ENCODE results near the gene SDC4. TPM values are rescaled to one million over a fixed set of nuclear protein-coding genes. Genes with fewer than 3 reads are reported as not detected.

SDC4 gene
- 100 to 1,000 TPM; 163 to 174 (median 172) TPM for polyA plus RNA-seq (ENCODE audit: insufficient read length in 3 of 3)

GRCh38 chr20:45347936-45348778 is at the start of gene SDC4:
Gene SDC4, minus strand, starts transcription at chr20:45348424. Its CDS starts 40 bp downstream, at chr20:45348384.
- no peak for DNase-seq (ENCODE audit: low read depth in 3 of 3, low spot score in 2 of 3)

- DNase-seq (ENCODE audit: low read depth in 3 of 3, low spot score in 2 of 3) = no peak
These were observed 46.8 kb upstream of the SDC4 start for GRCh38 chr20:45395114-45395415.

GRCh38 chr20:45394221-45395113 is 46.2 kb upstream of the SDC4 start:
- no peak for DNase-seq (ENCODE audit: low read depth in 3 of 3, low spot score in 2 of 3)

- no peak for DNase-seq (ENCODE audit: low read depth in 3 of 3, low spot score in 2 of 3)
These were observed 44.5 kb upstream of the SDC4 start for GRCh38 chr20:45392733-45393132.

DNA sequence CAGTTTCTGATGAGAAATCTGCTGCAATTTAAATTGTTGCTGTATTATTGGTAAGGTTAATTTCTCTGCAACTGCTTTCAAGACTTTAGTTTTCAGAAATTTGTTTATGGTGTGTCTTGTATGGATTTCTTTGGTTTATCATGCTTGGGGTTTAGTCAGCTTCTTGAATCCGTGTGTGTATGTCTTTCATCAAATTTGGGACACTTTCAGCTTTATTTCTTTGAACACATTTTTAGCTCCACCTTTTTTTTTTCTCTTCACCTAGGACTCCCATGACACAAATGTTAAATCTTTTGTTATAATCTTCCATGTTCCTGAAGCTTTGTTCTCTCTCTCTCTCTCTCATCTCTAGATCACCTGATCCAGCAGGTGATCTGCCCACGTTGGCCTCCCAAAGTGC is 43.3 kb upstream of the SDC4 start:
- no peak for DNase-seq (ENCODE audit: low read depth in 3 of 3, low spot score in 2 of 3)

- DNase-seq (ENCODE audit: low read depth in 3 of 3, low spot score in 2 of 3) = no peak
These were observed 42.7 kb upstream of the SDC4 start for GRCh38 chr20:45390931-45391330.

DNA sequence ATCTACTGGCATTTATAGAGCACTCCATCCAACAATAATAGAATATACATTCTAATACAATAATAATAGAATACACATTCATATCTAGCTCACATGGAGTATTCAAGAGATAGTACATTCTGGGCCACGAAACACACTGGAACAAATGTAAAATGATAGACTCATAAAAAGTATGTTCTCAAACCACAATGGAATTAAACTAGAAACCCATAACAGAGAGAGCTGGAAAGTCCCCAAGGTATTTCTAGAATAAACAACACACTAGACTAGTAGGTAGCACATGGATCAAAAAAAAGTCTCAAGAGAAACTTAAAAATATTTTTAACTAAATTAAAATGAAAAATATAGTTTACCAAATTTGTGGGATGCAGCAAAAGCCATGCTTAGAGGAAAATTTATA is 39.0 kb upstream of the SDC4 start:
- DNase-seq (ENCODE audit: low read depth in 3 of 3, low spot score in 2 of 3) = no peak

DNA sequence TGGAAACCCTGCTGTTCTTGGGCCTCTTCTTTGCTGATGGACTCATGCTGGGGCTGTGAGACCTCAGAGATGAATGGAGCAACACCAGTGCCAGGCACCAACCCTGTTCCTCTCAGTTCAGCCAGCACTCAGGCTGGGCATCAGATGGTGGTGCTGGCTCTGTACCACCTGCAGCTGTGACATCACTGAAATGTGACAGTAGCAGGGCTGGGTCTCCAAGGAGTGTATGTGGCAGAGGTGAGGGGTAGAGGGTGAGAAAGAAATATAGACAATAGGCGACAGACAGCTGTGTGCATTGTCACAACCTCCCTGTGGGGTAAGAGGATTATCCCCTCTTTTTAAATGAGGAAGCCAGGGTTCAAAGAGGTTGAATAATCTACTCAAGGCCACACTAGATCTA is 30.0 kb upstream of the SDC4 start, which contains the start of gene TP53TG5:
Gene TP53TG5, minus strand, starts transcription at position 135 of the 400 bp plus-strand sequence. Its CDS starts 89 bp downstream, at position 46.
- DNase-seq (ENCODE audit: low read depth in 3 of 3, low spot score in 2 of 3) = no peak

DNA sequence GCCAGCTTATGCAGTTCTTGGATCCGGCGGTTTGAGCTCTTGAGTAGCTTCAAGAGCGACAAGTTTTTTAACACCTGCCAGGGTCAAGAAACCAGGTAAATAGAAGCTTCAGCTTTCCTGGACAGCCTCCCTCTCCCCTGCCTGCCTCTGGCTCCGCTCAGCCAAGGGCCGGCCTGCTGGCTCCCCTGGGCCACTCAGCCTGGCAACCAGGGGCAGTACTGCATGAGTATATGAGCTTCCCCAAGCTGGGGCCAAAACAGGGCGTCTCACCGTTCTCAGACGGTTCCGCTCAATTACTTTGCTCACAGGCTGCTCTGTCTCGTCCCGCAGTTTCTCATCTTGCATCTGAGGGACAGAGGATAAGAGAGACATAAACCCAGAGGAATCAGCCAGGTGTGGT is 29.0 kb upstream of the SDC4 start:
- DNase-seq (ENCODE audit: low read depth in 3 of 3, low spot score in 2 of 3) = peak in 1 of 3 donors; percentile 41

GRCh38 chr20:45374966-45375365 is 26.7 kb upstream of the SDC4 start:
- DNase-seq (ENCODE audit: low read depth in 3 of 3, low spot score in 2 of 3) = no peak

DNA sequence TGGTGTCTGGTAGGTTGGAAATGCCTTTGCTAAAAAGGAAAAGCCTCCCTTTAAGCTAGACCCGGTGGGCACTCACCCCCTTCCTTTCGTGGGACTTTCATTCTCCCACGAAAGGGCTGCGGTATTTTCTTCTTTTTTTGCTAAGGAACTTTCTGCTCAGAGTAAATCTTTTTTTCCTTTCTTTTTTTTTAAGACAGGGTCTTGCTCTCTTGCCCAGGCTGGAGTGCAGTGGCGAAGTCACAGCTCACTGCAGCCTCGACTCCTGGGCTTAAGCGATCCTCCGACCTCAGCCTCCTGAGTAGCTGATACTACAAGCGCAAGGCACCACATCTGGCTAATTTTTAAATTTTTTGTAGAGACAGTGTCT is 25.9 kb upstream of the SDC4 start:
- DNase-seq (ENCODE audit: low read depth in 3 of 3, low spot score in 2 of 3) = no peak

DNA sequence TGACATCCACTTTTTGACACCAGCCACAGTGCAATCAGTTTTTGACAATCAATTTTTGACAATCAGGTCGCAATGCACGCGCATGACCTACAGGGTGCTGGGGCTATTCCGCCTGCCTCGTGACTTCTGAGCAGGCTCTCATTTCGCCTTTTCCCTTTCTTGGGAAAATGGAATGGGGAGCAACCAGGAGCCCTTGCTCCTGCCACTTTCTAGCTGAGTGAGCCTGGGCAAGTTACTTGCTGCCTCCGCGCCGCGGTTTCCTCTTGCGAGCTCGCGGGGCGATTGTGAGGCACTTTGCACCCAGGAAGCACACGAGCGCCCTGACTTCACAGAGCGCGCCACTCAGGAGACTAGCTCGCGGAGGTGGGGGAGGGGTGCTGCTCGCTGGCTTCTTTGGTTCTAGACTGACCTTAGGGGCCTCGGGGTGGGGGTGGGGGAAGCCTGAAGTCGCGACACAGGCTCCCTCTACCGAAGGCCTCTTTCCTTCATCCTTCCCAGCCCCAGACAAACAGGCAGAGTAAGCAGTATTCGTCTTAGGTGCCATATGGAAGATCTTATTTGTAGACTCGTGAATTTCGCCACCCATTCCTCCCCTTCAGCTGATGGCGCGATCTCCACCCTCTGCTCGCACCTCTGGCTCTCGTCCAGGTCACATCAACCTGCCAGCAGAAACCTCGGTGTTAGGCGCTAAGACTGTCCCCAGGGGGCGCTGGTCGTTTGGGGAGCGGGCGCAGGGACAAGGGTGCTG is 25.3 kb upstream of the SDC4 start:
- peak in 2 of 3 donors; percentile 57 to 71 for DNase-seq (ENCODE audit: low read depth in 3 of 3, low spot score in 2 of 3)

DNA sequence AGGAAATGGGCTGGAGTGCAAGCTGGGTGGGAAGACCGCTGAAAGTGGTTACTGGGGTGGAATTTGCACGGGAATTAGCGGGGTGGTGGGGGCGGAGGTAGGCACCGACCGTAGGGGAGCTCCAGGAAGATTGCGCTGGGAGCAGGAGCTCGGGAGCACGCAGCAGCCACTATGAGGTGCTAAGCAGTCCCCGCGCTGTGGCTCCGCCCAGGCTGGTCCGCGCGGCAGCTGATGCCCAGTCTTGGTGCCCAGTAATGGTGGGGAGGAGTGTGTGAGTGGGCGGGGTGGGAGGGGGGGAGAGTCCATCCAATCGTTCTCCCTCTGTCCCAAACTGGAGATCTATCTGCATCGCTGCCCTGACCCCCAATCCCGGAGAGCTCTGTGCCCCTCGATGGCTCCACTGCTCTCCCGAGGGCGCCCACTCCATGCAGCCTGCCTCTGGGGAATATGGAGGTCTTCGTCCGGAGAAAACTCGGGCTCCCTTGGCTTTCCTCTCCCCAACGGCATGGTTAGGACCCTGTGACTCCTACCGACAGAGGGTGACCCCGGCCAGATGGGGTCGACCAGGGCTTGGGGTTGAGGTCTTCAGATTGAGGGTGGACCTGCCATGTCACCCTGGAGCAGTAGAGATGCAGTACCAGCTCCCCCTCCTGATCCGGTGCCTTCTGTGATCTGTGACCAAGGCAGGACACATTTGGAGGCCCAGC is 24.6 kb upstream of the SDC4 start:
- no peak for DNase-seq (ENCODE audit: low read depth in 3 of 3, low spot score in 2 of 3)

- no peak for DNase-seq (ENCODE audit: low read depth in 3 of 3, low spot score in 2 of 3)
These were observed 24.0 kb upstream of the SDC4 start for GRCh38 chr20:45372241-45372640.

DNA sequence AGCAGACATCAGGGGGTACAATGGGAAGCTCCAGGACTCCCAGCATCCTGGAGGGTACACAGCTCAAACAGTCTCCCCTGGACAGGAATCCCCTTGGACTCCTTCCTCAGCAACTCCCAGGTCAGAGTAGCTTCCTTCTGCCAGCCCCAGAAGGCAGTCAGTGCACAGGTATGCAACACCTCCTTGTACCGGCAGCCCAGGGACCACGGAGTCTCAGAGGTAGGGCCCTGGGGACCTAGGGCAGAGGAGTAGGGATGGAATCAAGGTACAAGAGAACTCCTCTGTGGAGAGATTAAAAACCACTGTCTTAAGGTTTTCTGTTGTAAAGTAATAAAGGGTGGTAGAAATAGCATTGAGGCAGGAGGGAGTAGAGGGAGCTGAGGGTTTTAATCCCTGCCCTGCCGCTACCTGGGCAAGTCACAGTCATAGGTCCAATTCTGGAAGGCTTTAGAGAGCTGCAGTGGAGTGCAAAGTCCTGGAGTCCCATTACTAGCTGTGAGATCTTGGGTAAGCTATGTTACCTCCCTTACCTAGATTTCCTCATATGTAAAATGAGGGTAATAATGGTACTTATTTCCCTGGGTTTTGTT is 22.4 kb upstream of the SDC4 start:
- no peak for DNase-seq (ENCODE audit: low read depth in 3 of 3, low spot score in 2 of 3)

DNA sequence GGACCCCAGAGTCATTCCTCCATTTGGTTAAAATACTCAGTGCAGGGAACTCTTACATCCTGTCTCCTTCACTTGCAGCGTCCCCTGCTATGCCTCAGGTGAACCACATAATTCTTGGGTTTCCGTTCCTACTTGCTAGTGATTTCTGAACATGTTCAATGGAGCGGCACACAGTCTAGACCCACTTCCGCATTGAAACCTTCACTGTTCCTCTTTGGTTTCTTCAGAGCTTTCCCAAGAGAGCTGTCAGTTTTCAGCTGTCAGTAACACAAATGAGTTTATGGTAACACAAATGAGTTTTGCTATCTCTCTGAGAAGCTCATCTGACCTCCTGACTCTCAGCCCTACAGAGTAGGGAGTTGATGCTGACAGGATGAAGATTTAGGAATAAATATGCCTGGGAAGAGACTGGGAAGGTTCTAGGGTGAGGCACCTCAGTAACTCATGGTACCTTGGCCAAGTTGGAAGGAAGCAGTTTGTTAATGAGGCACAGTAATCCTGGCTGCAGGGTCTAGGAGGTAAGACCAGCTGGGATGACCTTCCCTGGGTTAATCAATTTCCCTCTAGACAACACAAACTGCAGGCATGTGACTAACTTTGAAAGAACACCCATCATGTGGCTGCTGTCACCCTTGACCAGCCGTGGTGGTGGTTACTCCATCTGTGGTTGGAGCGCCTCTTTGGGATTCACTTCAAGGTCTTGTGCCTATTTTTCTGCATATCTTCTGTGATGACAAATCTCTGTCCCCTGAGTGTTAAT is 20.2 kb upstream of the SDC4 start:
- no peak for DNase-seq (ENCODE audit: low read depth in 3 of 3, low spot score in 2 of 3)

GRCh38 chr20:45367126-45367525 is 18.9 kb upstream of the SDC4 start:
- DNase-seq (ENCODE audit: low read depth in 3 of 3, low spot score in 2 of 3) = no peak

DNA sequence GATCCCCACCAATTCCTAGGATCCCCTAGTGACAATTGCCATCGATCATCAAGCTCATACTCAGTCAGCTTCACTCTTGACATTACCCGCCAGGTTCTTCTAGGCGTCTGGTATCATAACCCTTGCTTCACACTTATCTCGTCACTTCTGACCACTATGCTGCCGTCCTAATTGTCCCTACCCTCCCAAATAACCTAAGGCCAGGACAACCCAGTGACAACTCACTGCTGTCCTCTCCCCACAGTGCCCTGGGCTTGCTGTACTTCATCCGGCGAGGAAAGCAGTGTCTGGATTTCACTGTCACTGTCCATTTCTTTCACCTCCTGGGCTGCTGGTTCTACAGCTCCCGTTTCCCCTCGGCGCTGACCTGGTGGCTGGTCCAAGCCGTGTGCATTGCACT is 18.4 kb upstream of the SDC4 start:
- DNase-seq (ENCODE audit: low read depth in 3 of 3, low spot score in 2 of 3) = no peak

DNA sequence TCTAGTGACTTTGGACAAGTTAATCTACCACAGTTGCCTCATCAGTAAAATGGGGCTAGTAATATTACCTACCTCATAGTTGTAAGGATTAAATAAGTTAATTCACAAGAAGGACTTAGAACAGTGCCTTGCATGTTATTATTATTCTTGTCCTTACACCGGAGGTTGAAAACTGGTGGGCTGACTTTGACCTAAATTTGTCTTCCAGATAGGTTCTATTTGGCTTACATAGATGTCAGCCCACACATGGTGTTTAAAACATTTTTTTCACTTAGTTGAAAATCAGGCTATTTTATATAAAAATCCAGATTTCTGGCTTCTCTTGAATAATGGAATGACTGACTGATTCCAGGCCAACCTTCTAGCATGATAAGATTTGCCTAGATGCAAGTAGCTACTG is 18.0 kb upstream of the SDC4 start:
- no peak for DNase-seq (ENCODE audit: low read depth in 3 of 3, low spot score in 2 of 3)
